ENCODE results near the gene TRAPPC2L.

The TRAPPC2L gene

DNA sequence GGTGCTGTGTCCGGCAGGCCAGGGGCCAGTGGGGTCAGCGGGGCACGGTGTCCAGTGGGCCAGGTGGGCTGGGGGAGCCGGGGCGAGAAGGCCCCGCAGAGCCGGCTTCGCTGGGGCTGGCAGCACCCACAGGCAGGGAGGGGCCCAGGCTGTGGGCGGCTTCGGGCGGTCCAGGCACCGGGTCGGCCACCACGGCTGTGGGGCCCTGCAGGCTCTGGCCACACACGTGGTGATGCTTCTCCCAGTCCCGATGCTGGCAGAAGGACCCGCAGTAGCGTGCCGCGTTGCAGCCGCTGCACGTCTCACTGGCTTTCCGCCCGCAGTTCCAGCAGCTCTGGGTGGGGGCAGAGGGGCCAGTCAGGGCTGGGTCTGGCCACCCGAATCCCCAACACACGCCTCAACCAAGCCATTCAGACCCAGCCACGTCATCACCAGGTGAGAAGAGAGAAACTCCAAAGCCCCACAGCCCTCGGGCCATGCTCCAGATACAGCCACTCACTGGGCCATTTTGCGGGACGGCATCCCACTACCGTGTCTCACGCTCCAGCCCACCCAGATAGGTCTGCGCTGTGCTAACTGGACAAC lies 20.1 kb downstream of the TRAPPC2L start:
- no peaks in the 10 kb centered on the region for H3K4me1 ChIP-seq (ENCODE audit: insufficient read depth, low read length)
- no peak overlapping the region for H3K9ac ChIP-seq (ENCODE audit: low read depth, low read length)
- no peaks in the 10 kb centered on the region for H3K9me3 ChIP-seq (ENCODE audit: insufficient read depth, low read depth, low read length)
- H3K4me3 ChIP-seq (ENCODE audit: low read length) = no peak overlapping the region
- H3K27ac ChIP-seq (ENCODE audit: low read length) = no peak overlapping the region
- H3K36me3 ChIP-seq (ENCODE audit: insufficient read depth, low read depth, low read length) = no peaks in the 10 kb centered on the region
- H3K27me3 ChIP-seq (ENCODE audit: insufficient read depth, low read length) = peaks cover 9% of the 10 kb centered on the region; the same call in 1 of the 2 replicates

DNA sequence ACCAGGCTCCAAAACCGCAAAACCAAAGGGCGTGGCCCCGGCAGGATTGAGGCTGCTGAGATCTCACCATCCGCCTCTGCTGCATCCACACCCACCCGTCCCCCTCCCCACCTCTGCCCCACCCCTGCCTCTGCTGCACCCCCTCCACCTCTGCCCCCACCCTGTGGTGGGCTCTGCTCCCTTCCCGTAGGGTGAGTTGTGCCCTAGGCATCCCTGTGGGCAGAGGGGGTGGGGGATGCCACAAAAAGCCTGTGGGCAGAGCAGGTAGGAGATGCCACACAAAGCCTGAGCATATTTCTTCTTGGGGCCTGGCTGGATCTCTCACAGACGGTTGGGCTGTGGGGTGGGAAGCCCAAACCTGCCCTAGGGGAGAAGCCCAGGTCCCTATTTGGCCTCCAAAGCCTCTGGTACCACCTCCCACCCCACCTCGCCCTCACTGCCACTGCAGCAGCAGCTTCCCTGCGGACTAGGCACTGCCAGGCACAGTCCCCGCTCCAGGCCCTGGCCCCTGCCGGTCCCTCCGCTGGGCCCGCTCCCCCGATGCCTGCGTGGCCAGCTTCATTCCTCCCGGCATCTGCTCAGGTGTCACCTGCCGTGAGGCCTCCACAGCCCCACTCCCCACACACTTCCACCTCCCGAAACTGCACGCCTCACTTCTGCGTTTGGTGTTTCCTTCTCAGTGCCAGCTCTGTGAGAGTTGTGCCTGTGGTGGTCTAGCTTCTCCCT lies 20.8 kb downstream of the TRAPPC2L start:
- Histone ChIP-seq H3K4me1 (ENCODE audit: insufficient read depth, low read length) (no peaks in the 10 kb centered on the region), H3K27me3 (ENCODE audit: insufficient read depth, low read length) (peaks cover 9% of the 10 kb centered on the region; the same call in 1 of the 2 replicates), H3K27ac (ENCODE audit: low read length) (no peak overlapping the region), H3K4me3 (ENCODE audit: low read length) (no peak overlapping the region), H3K36me3 (ENCODE audit: insufficient read depth, low read depth, low read length) (no peaks in the 10 kb centered on the region), H3K9ac (ENCODE audit: low read depth, low read length) (no peak overlapping the region), H3K9me3 (ENCODE audit: insufficient read depth, low read depth, low read length) (no peaks in the 10 kb centered on the region)

DNA sequence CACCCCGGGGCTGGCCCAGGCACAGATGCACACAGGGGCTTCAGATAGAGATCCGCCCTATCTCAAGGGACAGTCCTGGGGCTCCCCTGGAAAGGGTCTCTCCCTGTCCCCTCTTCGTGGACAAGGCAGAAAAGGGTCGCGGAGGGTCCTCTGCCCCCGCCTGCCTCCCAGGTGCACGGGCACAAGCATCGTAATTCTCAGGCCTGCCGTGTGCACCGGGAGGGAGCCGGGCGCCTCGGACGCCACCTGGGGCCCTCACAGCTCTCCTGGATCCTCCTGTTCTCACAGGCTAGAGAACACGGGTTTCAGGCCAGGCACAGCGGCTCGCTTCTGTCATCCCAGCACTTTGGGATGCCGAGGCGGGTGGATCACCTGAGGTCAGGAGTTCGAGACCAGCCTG lies 21.4 kb downstream of the TRAPPC2L start:
- H3K9ac ChIP-seq (ENCODE audit: low read depth, low read length) = no peak overlapping the region
- no peaks in the 10 kb centered on the region for H3K36me3 ChIP-seq (ENCODE audit: insufficient read depth, low read depth, low read length)
- peaks cover 9% of the 10 kb centered on the region; the same call in 1 of the 2 replicates for H3K27me3 ChIP-seq (ENCODE audit: insufficient read depth, low read length)

DNA sequence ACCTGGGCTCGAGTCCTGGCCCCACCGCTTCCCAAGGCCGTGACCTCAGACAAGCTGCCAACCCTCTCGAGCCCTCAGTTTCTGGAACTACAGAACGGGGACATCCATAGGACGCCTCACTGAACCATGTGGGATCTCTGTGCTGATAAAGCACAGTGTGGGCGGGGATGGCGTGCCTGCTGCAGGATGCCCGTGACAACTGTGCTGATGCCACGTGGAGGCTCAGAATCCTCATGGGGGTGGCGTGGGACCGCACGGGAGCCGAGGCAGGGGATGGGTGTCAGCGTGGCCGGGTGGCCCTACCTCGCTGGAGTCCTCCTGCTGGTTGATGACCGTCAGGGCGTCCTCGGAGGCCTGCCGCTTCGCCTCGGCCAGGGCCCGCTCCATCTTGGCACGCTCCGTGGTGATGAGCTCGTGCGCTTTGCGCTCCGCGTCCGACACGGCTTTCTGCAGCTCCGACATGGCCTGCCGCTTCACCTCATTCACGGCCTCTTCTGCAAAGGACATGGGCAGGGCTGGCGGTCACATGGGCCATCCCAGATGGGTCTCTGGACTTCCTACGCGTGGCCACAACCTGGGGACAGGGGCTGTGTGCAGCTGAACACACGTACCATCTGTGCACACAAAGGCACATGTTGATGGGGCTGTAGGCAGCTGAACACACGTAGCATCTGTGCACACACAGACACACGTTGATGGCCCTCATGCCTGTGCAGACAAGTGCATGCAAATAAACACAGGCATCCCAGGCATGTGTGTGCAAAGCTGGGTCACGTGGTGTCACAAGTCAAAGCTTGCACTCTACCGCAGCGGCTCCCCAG lies 22.2 kb downstream of the TRAPPC2L start:
- Histone ChIP-seq H3K4me1 (ENCODE audit: insufficient read depth, low read length) (no peaks in the 10 kb centered on the region), H3K4me3 (ENCODE audit: low read length) (no peak overlapping the region), H3K27me3 (ENCODE audit: insufficient read depth, low read length) (peaks cover 9% of the 10 kb centered on the region; the same call in 1 of the 2 replicates), H3K36me3 (ENCODE audit: insufficient read depth, low read depth, low read length) (no peaks in the 10 kb centered on the region), H3K9me3 (ENCODE audit: insufficient read depth, low read depth, low read length) (no peaks in the 10 kb centered on the region), H3K27ac (ENCODE audit: low read length) (no peak overlapping the region), H3K9ac (ENCODE audit: low read depth, low read length) (no peak overlapping the region)

More for the DNA sequence above, 21.4 kb downstream of the TRAPPC2L start:
- H3K4me1 ChIP-seq (ENCODE audit: insufficient read depth, low read length) = no peaks in the 10 kb centered on the region
- no peaks in the 10 kb centered on the region for H3K9me3 ChIP-seq (ENCODE audit: insufficient read depth, low read depth, low read length)
- H3K27ac ChIP-seq (ENCODE audit: low read length) = no peak overlapping the region
- H3K4me3 ChIP-seq (ENCODE audit: low read length) = no peak overlapping the region

DNA sequence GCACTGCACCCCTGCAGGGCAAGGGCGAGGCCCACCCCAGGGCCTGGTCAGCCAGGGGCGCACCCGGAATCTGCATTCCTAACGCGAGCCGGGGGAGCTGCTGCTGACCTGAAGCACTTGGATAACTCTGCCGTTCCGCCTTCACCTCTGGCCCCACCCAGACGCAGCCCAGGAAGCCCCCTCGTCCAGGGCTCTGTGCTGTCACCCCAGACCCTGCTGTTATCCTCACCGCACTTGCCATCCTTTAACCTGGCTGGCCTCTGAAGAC lies 22.8 kb downstream of the TRAPPC2L start:
- H3K36me3 ChIP-seq (ENCODE audit: insufficient read depth, low read depth, low read length) = no peaks in the 10 kb centered on the region
- H3K4me3 ChIP-seq (ENCODE audit: low read length) = no peak overlapping the region
- H3K27me3 ChIP-seq (ENCODE audit: insufficient read depth, low read length) = peaks cover 9% of the 10 kb centered on the region; the same call in 1 of the 2 replicates
- no peak overlapping the region for H3K9ac ChIP-seq (ENCODE audit: low read depth, low read length)
- H3K27ac ChIP-seq (ENCODE audit: low read length) = no peak overlapping the region
- no peaks in the 10 kb centered on the region for H3K9me3 ChIP-seq (ENCODE audit: insufficient read depth, low read depth, low read length)
- no peaks in the 10 kb centered on the region for H3K4me1 ChIP-seq (ENCODE audit: insufficient read depth, low read length)

DNA sequence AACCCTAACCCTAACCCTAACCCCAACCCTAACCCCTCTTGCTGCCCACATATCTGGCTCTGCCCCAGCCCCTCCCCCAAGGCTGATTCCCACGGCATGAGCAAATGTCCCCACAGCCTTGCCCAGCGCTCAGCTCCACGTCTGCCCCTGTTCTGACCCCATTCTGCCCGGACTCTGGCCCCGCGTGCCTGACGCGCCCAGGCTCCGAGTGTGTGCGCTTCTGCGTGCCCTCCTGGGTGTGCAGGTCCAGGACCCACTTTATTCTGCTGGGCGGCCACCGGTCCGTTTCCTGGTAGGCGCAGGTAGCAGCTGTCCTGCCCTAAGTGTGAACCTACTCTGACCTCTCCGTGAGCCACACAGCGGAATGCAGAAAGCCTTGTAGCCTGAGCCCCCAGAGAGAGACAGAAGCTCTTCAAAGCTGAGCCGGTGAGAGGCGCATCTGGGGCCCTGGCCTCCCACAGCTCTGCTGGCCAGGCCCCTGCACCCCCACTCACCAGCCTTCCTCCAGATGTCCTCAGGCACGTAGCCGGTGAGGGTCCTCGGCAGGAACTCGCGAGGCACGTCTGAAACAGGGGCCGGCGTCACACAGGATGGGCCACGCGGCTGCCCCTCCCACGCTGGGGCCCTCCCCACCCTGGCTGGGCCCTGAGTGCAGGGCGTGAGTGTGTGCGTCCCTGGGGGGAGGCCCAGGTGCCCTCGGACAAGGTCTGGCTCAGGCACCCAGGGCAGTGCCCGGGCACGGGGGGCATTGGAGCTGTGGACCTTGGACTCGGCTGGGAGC lies 23.5 kb downstream of the TRAPPC2L start:
- Histone ChIP-seq H3K4me3 (ENCODE audit: low read length) (no peak overlapping the region), H3K9me3 (ENCODE audit: insufficient read depth, low read depth, low read length) (no peaks in the 10 kb centered on the region), H3K27me3 (ENCODE audit: insufficient read depth, low read length) (peaks cover 9% of the 10 kb centered on the region; the same call in 1 of the 2 replicates), H3K36me3 (ENCODE audit: insufficient read depth, low read depth, low read length) (no peaks in the 10 kb centered on the region), H3K27ac (ENCODE audit: low read length) (no peak overlapping the region), H3K4me1 (ENCODE audit: insufficient read depth, low read length) (no peaks in the 10 kb centered on the region), H3K9ac (ENCODE audit: low read depth, low read length) (no peak overlapping the region)

DNA sequence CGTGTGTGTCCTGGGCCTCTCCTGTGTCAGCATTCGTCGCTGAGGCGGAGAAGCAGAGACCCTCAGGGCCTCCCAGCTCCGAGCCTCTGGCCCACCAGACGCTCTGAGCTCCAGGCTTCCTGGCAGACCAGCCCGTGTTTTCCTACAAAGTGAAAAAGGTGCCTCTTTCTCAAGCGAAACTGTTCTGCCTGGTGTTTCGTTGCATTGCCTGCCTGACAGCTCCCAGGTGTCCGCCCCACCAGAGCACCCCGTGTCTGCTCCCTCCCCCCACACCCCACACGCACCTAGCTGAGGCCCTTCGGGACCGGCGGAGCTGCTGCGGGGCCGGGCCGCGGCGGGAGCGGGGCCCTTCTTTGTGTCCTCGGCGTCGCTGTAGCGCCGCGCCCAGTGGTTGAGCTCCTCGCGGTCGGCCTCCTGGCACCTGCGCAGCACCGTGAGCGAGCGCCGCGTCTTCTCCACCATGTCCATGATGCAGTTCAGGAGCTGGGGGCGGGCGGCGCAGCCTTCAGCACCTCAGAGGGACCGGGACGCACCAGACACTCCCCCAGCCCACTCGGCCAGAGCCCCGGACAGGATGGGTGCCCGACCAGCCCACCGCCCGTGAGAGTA lies 24.2 kb downstream of the TRAPPC2L start:
- no peak overlapping the region for H3K27ac ChIP-seq (ENCODE audit: low read length)
- H3K4me3 ChIP-seq (ENCODE audit: low read length) = no peak overlapping the region
- peaks cover 9% of the 10 kb centered on the region; the same call in 1 of the 2 replicates for H3K27me3 ChIP-seq (ENCODE audit: insufficient read depth, low read length)
- H3K36me3 ChIP-seq (ENCODE audit: insufficient read depth, low read depth, low read length) = no peaks in the 10 kb centered on the region
- H3K9me3 ChIP-seq (ENCODE audit: insufficient read depth, low read depth, low read length) = no peaks in the 10 kb centered on the region
- no peak overlapping the region for H3K9ac ChIP-seq (ENCODE audit: low read depth, low read length)
- H3K4me1 ChIP-seq (ENCODE audit: insufficient read depth, low read length) = no peaks in the 10 kb centered on the region

DNA sequence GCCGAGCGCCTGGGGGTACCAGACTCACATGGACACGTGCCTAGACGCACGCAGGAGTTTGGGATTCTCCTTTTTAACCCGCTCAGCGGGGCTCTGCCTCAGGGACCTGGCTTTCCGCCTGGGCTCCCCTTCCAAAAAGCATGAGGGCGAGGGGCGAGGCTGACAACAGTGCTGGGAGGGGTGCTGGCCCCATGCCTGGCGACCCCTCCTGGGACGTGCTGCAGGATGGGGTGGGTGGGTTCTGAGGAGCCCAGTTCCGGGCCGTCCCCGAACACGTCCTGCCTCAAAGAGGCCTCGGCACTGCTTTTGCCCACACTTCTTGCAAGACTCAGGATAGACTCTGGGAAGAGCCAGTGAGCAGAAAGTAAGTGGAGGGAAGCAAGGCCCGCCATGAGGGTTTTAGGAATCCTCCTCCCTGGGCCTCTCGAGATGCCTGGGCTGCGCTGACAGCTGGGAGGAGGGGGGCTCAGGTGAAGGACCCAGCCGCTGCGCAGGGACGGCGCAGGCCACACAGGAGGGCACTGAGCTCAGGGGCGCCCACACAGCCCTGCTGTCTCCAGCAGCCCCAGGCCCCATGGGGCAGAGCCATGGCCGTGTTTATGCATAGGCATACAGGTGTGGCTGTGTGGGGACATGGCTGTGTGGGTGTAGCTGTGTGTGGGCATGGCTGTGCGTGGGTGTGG lies 24.9 kb downstream of the TRAPPC2L start:
- Histone ChIP-seq H3K4me1 (ENCODE audit: insufficient read depth, low read length) (no peaks in the 10 kb centered on the region), H3K9me3 (ENCODE audit: insufficient read depth, low read depth, low read length) (no peaks in the 10 kb centered on the region), H3K27ac (ENCODE audit: low read length) (no peak overlapping the region), H3K9ac (ENCODE audit: low read depth, low read length) (no peak overlapping the region), H3K4me3 (ENCODE audit: low read length) (no peak overlapping the region), H3K27me3 (ENCODE audit: insufficient read depth, low read length) (peaks cover 9% of the 10 kb centered on the region; the same call in 1 of the 2 replicates), H3K36me3 (ENCODE audit: insufficient read depth, low read depth, low read length) (no peaks in the 10 kb centered on the region)

DNA sequence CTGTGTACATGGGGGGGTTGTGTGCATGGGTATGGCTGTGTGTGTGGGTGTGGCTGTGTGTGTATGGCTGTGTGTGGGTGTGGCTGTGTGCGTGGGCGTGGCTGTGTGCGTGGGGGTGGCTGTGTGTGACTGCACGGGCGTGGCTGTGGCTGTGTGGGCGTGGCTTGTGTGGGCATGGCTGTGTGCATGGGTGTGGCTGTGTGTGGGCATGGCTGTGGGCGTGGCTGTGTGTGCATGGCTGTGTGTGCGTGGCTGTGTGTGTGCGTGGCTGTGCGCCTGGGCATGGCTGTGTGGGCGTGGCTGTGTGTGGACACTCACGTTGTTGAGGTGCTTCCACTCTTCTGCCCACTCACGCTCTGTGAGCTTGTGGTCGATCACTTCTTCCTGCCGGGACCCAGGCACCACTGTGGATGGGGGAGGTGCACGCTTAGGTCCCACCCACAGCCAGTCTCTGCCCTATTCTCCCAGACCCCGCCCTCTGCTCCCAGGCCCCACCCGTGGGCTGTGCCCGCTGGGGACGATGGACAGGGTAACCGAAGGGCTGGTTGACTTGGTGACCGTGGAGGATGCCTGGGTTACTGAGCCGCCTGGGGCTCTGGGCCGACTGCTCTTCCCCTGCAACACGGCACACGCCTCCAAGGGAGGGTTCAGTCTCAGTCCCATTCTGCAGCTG lies 25.6 kb downstream of the TRAPPC2L start:
- peaks cover 9% of the 10 kb centered on the region; the same call in 1 of the 2 replicates for H3K27me3 ChIP-seq (ENCODE audit: insufficient read depth, low read length)
- H3K36me3 ChIP-seq (ENCODE audit: insufficient read depth, low read depth, low read length) = no peaks in the 10 kb centered on the region
- no peak overlapping the region for H3K4me3 ChIP-seq (ENCODE audit: low read length)
- no peaks in the 10 kb centered on the region for H3K9me3 ChIP-seq (ENCODE audit: insufficient read depth, low read depth, low read length)
- H3K9ac ChIP-seq (ENCODE audit: low read depth, low read length) = no peak overlapping the region
- no peaks in the 10 kb centered on the region for H3K4me1 ChIP-seq (ENCODE audit: insufficient read depth, low read length)
- no peak overlapping the region for H3K27ac ChIP-seq (ENCODE audit: low read length)

DNA sequence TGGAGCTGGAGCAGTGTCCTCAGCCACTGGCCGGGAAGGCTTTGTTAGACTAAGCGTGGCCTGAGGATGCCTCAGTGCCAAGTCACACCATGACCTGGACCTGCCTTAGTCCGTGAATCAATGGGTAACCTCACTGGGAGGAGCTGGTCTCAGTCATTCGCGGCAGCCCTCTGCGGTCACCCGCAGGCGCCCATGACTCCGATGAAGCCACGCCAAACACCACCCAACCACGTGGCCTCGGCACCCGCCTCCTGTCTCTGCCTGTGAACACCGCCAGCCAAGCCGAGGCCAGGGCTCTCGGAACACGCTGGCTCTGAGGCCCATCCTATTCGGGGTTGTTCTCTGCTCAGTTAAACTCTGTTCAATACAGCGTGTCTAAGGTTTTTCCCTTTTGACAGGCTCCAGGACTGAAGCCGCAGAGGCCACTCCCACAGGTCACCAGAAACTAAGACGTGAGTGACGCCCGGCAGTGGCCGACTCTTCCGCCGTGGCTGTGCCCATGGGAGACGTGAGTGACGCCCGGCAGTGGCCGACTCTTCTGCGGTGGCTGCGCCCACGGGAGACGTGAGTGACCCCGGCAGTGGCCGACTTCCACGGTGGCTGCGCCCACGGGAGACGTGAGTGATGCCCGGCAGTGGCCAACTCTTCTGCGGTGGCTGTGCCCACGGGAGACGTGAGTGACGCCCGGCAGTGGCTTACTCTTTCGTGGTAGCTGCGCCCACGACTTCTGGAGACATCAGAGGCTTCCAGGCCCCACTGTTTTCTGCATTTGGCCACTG lies 26.4 kb downstream of the TRAPPC2L start:
- Histone ChIP-seq H3K27me3 (ENCODE audit: insufficient read depth, low read length) (peaks cover 9% of the 10 kb centered on the region; the same call in 1 of the 2 replicates), H3K27ac (ENCODE audit: low read length) (no peak overlapping the region), H3K9me3 (ENCODE audit: insufficient read depth, low read depth, low read length) (no peaks in the 10 kb centered on the region), H3K4me3 (ENCODE audit: low read length) (no peak overlapping the region), H3K9ac (ENCODE audit: low read depth, low read length) (no peak overlapping the region), H3K4me1 (ENCODE audit: insufficient read depth, low read length) (no peaks in the 10 kb centered on the region), H3K36me3 (ENCODE audit: insufficient read depth, low read depth, low read length) (no peaks in the 10 kb centered on the region)

Measured in iPS-20b (cell line).